M059J (cell line): ENCODE results near the gene ARSA. TPM values are rescaled to one million over a fixed set of nuclear protein-coding genes. Genes with fewer than 3 reads are reported as not detected.
A peak's percentile ranks its signal among the peaks of the same experiment; 100 is the strongest.
"Not testable (repeated sequence)": the region's sequence is repeated elsewhere in the genome, so short reads cannot be mapped to it uniquely, and the experiment has no call there.

Source experiments
- DNase-seq: peaks from one replicate; pipeline ENCODE4 v3.0.0-alpha.2; 2012; ENCODE audit warnings: low read depth
- total RNA-seq: library from RNA; depleted of rRNA; stranded (reverse); fragments of >200 nt; shearing (Covaris generic); gene quantifications from 2 replicates; pipeline ENCODE4 v1.2.3, GENCODE V29; 2014; rRNA removed

The ARSA gene
- 6.2 and 10.9 TPM in 2 replicates for total RNA-seq

DNA sequence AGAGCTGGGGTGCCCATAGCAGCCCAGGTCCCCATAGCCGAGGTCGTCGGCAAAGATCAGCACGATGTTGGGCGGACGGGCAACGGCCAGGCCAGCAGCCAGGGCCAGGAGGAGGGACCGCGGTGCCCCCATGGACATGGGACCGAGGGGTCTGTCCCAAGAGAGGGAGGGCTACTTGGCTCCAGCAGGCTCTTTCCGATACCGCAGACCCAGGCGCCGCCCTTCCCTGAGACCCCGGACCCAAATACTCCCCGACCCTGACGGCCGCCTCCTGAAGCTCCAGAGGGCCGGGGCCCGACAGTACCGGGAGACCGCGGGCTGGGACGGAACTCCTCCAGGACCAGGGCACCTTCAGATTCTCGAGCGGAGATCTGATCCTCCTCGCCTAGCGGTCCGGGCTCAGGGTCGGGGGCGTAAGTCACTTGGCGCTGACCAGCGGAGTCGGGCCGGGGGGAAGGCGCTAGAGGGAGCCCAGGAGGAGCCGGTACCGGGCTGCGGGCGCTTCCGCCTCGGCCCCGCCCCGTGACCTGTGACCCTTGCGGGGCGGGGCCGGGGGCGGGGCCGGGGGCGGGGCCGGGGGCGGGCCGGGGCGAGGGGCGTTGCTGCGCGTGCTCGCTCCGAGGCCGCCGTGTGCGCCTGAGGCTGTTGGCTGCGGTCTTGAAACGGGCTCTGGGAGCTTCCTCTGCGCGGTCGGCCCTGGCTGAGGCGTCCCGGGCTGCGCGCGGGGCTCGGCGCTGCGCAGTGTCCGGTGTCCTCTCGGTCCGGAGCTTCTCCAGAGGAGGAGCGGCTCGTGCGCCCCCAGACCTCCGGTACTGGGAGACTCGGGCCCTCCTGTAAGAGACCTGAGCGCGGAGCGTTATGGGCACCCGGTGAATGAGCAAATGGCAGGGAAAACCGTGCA lies at the start of gene ARSA:
Gene ARSA (minus strand): TSS at position 511 of the 901 bp plus-strand sequence. CDS start 373 bp downstream, at position 138.
- DNase-seq, result peak; percentile 76

DNA sequence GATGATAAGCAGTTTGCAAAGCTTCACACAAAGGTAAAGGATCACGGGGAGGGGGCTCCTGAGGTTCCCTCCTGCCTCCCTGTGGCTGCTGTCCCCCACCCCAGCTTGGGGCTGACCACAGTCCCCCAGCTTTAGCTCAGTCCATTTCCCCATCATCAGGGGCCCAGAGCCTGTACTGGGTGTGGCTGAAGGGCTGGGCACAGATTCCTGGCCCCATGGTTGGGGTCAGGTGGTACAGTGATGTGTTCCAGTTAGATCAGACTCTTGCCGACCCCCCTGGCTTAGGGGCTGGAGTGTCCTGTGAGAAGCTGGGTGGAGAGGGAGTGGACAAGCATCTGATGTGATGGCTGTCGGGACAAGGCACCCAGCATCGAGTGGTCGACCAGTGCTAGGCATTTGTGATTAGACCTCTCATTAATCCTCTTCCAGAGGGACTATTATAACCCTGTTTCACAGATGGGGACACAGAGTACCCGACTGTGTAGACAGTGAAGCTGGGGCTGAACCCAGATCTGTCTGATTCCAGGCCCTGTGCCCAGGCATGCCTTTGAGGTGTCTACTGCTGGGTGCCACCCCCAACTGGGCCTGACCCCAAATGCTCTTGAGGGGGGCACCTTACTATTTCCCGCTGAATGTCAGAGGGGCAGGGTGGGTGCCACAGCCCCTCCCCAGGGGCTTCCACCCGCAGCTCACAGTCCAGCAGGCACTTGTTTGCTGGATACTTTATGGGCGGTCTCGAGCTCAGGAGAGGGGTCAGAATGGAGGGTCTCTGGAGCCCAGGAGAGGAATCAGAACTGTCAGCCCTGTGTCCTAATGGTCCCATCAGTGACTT lies 48.9 kb upstream of the ARSA start:
- DNase-seq, result no peak

- DNase-seq, result no peak
These were observed 48.3 kb upstream of the ARSA start for GRCh38 chr22:50676180-50676636.

DNA sequence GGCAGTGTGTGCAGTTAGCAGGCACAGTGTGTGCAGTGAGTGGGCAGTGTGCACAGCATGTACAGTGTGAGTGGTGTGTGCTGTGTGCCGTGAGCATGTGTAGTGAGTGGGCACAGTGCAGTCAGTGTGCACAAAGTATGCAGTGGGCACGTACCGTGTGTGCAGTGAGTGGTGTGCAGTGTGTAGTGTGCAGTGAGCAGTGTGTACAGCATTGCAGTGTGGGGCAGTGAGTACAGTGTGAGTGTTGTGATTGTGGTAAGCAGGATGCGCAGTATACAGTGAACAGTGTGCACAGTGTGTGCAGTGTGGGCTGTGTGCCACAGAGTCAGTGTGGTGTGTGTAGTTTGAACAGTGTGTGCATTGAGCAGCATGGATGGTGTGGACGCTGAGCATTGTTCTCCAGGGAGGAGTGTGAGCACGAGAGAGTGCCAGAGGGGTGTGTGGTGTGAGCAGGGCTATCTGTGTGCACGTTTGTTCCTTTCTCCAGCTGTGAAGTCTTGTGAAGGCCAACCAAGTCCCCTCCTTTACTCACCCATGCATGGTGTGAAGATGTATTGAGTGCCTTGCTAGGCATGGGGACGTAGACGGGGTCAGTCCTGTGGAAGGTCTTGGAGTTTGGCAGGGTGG lies 47.7 kb upstream of the ARSA start:
- no peak for DNase-seq

- peak; percentile 42 for DNase-seq
These were observed 46.9 kb upstream of the ARSA start for GRCh38 chr22:50674606-50675552.

DNA sequence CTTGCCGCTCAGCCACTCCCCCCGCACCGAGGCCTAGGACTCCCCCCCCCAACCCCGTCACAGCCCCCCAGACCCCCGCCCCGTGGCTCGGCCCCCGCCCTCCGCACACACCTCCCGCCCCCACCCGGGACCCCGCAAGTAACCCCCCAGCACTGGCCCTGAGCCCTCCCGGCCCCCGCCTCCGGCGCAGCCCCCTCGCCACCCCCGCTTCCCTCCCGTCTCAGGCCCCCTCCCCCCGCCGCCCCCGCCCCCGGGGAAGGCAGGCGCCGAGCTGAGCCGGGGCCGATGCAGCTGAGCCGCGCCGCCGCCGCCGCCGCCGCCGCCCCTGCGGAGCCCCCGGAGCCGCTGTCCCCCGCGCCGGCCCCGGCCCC lies 46.2 kb upstream of the ARSA start:
- no peak for DNase-seq

- no peak for DNase-seq
These were observed 45.5 kb upstream of the ARSA start for GRCh38 chr22:50673231-50674129.

- no peak for DNase-seq
These were observed 44.7 kb upstream of the ARSA start, which contains the start of gene SHANK3 for GRCh38 chr22:50672471-50673230. Gene SHANK3, plus strand, starts transcription at chr22:50672823.

DNA sequence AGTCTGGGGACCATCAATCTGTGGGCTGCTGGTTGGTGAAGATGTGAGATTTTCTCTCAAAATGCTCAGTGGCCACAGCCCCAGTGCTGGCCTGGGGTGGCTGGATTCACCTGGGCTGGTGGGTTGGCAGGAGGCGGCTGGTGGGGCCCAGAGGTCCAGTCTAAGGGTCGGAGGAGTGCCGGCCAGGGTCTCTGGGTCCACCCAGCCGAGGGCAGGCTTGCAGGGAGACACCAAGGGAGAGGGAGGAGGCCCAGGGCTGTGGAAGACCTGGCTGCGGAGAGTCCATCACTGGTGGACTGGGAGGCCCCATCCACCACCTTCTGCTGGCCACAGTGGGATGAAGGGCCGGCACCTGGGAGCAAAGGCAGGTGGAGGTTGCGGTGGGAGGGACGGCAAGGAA lies 44.1 kb upstream of the ARSA start:
- DNase-seq, result no peak

GRCh38 chr22:50671641-50672040 lies 43.7 kb upstream of the ARSA start:
- peak; percentile 34 for DNase-seq

GRCh38 chr22:50670914-50671538 lies 43.1 kb upstream of the ARSA start:
- no peak for DNase-seq

DNA sequence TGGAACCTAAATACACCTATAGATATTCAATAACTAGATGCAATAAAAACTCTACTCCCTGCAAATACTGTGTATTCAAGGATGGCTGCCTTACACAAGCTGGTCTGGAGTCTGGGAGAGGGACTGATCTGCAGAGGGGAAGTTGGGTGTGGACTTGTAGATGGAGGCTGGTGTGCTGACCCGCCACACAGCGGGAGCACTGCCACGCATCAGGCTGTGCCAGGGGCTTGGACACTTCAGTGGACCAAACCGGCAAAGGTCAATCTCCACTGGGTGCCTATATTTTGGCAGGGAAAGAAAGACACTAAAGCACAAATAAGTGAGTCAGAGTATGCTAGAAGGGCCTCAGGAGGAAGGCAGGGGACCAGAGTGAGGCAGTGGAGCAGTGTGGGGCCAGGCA lies 42.6 kb upstream of the ARSA start:
- DNase-seq, result no peak

GRCh38 chr22:50665738-50666137 lies 37.8 kb upstream of the ARSA start:
- no peak for DNase-seq

- no peak for DNase-seq
These were observed 37.3 kb upstream of the ARSA start for GRCh38 chr22:50665212-50665611.

- no peak for DNase-seq
These were observed 32.4 kb upstream of the ARSA start for GRCh38 chr22:50660306-50660705.

DNA sequence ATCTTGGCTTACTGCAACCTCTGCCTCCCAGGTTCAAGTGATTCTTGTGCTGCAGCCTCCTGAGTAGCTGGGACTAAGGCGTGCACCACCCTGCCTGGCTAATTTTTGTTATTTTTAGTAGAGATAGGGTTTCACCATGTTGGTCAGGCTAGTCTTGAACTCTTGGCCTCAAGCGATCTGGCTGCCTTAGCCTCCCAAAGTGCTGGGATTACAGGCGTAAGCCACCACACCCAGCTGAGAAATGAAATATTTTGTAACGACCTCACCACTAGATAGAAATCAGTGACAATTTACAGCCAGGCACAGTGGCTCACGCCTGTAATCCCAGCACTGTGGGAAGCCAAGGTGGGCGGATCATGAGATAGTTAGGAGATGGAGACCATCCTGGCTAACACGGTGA lies 31.8 kb upstream of the ARSA start:
- DNase-seq, result not testable (repeated sequence)

- no peak for DNase-seq
These were observed 30.0 kb upstream of the ARSA start for GRCh38 chr22:50657925-50658324.
